Spleen (tissue), 7 donors: ENCODE results near the gene TMEM61.

Source experiments
- CTCF ChIP-seq, 11 experiments: fragments of 200-600 bp in 7 of 11; fragments of 450-650 bp in 4 of 11; sonication (generic) in 4 of 11; IDR thresholded peaks in 8 of 11; conservative IDR thresholded peaks in 3 of 11; 1 replicate in 7 of 11; 2 replicates in 4 of 11; pipeline versions ENCODE4 v1.4.0 to v1.8.0; 2016 to 2021; ENCODE audit warnings: antibody characterized with exemption in 11 of 11, inconsistent platforms in 4 of 11, mild to moderate bottlenecking in 1 of 11
- POLR2A ChIP-seq, 3 donors: fragments of 450-650 bp; IDR thresholded peaks; one replicate each; pipeline ENCODE4 v1.5.1; 2017; ENCODE audit warnings: antibody characterized with exemption in 3 of 3, mild to moderate bottlenecking in 1 of 3
- POLR2AphosphoS5 ChIP-seq, 3 donors: sonication (generic); formaldehyde crosslinking; IDR thresholded peaks; one replicate each; pipeline ENCODE4 v1.5.1; 2017; ENCODE audit warnings: antibody characterized with exemption in 3 of 3
- donor health status: DM: no; HTN: no; CAD: no; lungs with moderate emphysema.
- donor health status: DM: no; HTN: no; CAD: no.
- donor health status: DM: no; HTN: no; CAD: no.

GRCh38 chr1:54949053-54949452, 31.4 kb upstream of the TMEM61 start:
- no peak for TF ChIP-seq CTCF (IDR thresholded peaks at IDR 0.05 in 8 of 11, conservative IDR thresholded peaks at IDR 0.05 in 3 of 11)
- TF ChIP-seq POLR2AphosphoS5 (IDR thresholded peaks at IDR 0.05): no peak
- TF ChIP-seq POLR2A (IDR thresholded peaks at IDR 0.05): no peak
